GM21825 (cell line): ENCODE results near the gene HPCAL4.

Experiments
- ATAC-seq: cut with Tn5 transposase; IDR thresholded peaks from one replicate; pipeline ENCODE4 v1.9.1; 2021; ENCODE audit warnings: mild to moderate bottlenecking, moderate library complexity; ENCODE audit not compliant: unreplicated experiment

HPCAL4 gene

GRCh38 chr1:39652554-39652953 is 38.7 kb downstream of the HPCAL4 start:
- no peak for ATAC-seq

DNA sequence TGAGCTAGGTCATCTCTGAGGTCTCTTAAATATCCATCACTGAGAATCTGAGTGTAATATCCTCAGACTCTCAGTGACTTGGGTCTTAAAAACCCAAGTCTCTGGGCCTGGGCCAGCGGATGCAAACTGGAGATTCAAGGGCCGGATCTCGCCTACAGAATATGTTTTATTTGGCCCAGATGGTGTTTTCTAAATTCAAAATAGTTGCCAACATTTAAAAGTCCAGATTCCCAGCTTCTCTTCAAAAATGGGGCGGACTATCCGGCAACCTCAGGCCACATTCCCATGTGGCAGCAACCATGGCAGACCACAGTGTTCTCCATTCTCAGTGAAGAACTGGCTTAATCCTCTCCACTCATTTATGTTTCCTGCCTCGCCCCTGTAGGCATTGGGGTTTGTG is 39.1 kb downstream of the HPCAL4 start:
- no peak for ATAC-seq

GRCh38 chr1:39650431-39650830 is 40.8 kb downstream of the HPCAL4 start:
- ATAC-seq, result no peak

- ATAC-seq, result no peak
Observed at GRCh38 chr1:39649636-39650185, 41.5 kb downstream of the HPCAL4 start.

- ATAC-seq, result no peak
Observed at GRCh38 chr1:39648496-39648895, 42.7 kb downstream of the HPCAL4 start.

GRCh38 chr1:39647247-39647646 is 44.0 kb downstream of the HPCAL4 start:
- ATAC-seq, result no peak

DNA sequence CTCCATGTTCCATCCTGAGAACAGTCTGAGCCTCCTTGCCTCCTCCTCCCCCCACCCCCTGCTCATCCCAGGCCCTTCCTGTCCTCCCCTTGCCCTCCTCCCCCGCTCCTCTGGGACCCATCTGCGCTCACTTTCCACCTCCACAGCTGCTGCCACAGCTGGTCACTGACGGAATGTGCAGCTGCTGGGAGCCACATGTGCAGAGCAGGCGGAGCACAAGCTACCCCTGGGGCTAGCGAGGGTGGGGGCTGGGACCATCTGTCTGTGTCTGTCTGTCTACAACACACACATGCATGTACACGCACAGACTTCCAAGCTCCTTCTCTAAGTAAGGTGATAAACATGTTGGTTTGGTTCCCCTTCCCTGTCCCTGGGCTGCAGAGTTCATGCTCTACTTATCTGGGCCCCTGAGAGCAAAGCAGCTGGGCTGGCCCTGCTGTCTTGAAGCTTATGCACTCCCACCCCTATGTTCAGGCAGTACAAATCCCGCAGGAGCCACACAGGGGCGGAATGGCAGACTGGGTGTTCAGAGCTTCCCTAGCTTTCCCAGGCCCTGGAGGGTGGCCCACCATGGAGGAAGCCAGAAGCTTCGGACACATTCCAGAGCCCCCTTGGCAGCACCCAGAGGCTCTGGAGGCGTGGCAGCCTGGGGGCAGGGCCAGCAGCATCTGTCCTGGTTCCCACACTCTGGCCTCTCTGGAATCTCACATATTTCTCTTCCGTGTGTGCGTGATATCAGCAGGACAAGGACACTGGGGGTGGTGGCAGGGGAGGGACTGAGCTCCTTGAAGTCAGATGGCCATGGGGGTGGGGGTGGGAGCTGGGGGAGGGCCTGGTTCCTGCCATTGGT is 44.8 kb downstream of the HPCAL4 start:
- no peak for ATAC-seq

- no peak for ATAC-seq
Observed at GRCh38 chr1:39645411-39646043, 45.7 kb downstream of the HPCAL4 start.

- no peak for ATAC-seq
Observed at GRCh38 chr1:39643705-39644104, 47.5 kb downstream of the HPCAL4 start.

DNA sequence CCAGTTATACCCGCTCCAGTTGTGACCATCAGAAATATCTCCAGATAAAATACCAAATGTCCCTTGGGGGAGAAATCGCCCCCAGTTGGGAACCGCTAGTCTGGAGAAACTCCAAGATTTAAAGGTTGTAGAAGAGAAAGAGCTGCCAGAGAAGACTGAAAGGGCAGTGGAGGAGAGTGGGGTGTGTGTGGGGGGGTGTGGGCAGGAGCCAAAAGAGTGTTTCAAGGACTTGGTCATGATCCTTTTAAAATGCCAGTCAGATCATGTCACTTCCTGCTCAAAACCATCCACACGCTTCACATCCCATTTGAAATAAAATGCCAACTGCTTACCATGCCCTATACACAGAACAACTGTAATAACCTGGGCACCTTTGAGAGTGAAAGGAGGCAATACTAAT is 48.4 kb downstream of the HPCAL4 start:
- ATAC-seq, result no peak

DNA sequence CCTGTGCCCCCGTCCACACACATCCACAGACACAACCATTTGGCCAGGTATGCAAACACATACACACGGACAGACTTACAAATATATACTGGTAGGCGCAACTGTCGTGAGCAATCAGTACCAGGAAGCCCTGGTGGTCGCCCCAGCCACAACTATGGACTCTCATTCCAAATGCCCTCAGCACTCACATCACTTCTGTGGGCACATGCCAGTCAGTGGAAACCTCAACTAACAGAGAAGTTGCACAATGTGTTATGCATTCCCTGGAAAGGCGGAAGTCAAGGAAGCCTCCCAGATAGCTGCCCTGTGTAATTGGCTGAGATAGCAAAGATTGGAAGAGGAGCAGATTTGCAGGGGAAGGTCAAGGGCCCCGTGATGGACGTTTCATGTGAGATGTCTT is 50.4 kb downstream of the HPCAL4 start:
- ATAC-seq, result no peak

- ATAC-seq, result no peak
Observed at GRCh38 chr1:39639305-39640130, 51.7 kb downstream of the HPCAL4 start, which contains the start of gene HEYL. Gene HEYL, minus strand, starts transcription at chr1:39639643. Its CDS starts 18 bp downstream, at chr1:39639625.

DNA sequence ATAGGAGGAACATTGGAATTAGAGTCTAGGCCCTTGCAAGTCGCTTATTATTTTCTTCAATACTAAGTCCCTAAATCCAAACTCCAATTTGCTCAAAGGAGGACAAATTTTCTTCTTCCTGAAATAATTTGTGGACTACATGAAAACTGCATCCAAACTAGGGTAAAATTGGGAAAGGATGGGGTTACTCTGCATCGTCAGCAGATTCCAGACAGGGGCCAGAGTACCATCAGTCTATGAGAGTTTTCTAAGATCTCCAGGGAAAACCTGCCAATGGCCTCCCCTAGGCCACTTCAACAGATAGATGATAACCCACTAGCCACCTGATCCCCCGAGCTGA is 52.3 kb downstream of the HPCAL4 start:
- ATAC-seq, result no peak

DNA sequence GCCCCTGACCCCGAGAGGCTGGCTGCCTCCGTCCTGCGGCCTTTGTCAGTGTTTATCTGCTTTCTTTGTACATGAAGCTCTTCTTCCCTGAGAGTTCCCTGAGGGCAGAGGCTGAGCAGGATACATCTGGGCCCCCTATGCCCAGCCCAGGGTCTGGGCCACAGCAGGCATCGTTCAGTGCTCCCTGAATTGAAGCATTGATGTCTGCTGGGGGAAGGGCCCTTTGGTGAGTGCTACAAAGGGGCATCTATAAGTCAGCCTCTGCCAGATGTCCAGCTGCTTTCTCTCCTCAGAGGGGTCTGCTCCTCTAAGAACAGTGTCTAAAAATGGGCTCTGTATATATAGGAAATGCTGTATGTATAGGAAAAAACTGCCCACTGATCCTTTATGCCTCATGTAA is 53.9 kb downstream of the HPCAL4 start:
- no peak for ATAC-seq

DNA sequence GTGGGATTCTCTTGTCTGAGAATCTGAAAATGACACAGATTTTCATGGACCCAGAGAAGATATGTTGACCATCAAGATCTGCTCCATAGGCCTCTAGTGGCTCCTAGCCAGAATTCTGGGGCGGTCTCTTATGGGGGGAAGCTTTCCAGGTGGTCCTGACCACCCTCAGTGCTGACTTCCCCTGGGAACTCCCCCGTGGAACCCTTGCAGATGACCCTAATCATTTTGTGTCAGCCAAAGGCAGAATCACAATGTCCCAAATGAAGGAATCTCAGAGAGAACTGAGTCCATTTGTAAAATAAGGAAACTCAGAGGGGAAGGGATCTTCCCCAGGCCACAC is 55.4 kb downstream of the HPCAL4 start:
- no peak for ATAC-seq

- no peak for ATAC-seq
Observed at GRCh38 chr1:39635205-39635870, 55.9 kb downstream of the HPCAL4 start.

GRCh38 chr1:39633422-39633821 is 57.8 kb downstream of the HPCAL4 start:
- ATAC-seq, result no peak

DNA sequence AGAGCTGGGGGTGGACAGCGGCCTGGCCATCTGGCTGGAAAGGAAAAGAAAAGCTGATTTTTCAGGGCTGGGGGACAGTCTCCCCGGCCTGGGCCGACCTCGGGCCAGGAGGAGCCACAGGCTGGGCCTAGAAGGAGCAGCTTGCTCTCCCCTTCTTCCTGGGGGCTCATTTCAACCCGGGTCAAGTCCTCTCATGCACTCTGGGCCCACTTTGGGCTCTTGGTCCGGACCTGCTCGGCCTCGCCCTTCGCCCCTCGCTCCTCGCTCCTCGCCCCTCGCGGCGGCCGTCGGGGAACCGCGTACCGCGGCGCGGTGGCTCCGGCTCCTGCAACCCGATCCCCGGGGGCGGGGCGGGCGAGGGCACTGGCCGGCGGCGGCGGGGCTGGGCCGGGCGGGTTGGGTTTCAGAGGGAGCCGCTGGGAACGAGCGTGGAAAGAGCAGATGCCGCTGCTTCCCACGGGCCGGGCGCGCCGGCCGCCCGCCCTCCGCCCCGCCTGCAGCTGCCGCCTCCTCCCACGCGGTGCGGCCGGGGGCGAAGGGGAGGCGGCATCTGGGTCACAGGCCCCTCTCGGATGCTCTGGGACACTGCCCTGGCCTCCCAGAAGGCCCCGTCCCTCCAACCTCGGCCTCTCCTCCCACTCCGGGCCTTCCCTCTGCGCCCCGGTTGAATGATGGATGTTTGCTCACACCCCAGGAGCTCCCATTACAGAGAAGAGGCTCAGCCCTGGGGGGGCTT is 58.4 kb downstream of the HPCAL4 start:
- ATAC-seq, result no peak

GRCh38 chr1:39632323-39632681 is 58.9 kb downstream of the HPCAL4 start:
- ATAC-seq, result no peak
